WTC11 (cell line): ENCODE data around the gene TCOF1. TPM values are rescaled to one million over a fixed set of nuclear protein-coding genes. Genes with fewer than 3 reads are reported as not detected.

Experiments used
- ATAC-seq: fragments of 200-7000 bp; cut with Tn5 transposase; 2 replicates; pipeline ENCODE4 v1.10.0; 2021; ENCODE audit warnings: mild to moderate bottlenecking, moderate library complexity
- CTCF ChIA-PET: fragments of 300-600 bp; sonication (Branson Sonifier 250); formaldehyde crosslinking; loops from one replicate; lab custom pipeline; 2021; ENCODE audit warnings: antibody characterized with exemption; lab: Charles Lee
- POLR2A ChIA-PET: fragments of 350-600 bp; sonication (Branson Sonifier 250); formaldehyde crosslinking; loops from one replicate; lab custom pipeline; 2021; ENCODE audit warnings: antibody characterized with exemption; lab: Charles Lee
- DNase-seq: peaks from one replicate; pipeline ENCODE4 v3.0.0; 2021; ENCODE audit warnings: low spot score
- H3K27ac Mint-ChIP-seq: 2 replicates; pipeline ENCODE4 v1.8.0; 2021; ENCODE audit warnings: mixed read lengths
- H3K27me3 Mint-ChIP-seq: 2 replicates; pipeline ENCODE4 v1.8.0; 2021; ENCODE audit warnings: low read depth, mild to moderate bottlenecking, moderate library complexity, mixed read lengths
- H3K36me3 Mint-ChIP-seq: 2 replicates; pipeline ENCODE4 v1.8.0; 2021; ENCODE audit warnings: mixed read lengths
- H3K4me1 Mint-ChIP-seq: 2 replicates; pipeline ENCODE4 v1.8.0; 2022; ENCODE audit warnings: mixed read lengths
- H3K4me3 Mint-ChIP-seq: 2 replicates; pipeline ENCODE4 v1.8.0; 2021; ENCODE audit warnings: mild to moderate bottlenecking, moderate library complexity, mixed read lengths
- H3K9me3 Mint-ChIP-seq: 2 replicates; pipeline ENCODE4 v1.8.0; 2021; ENCODE audit warnings: mixed read lengths
- CBFB ChIP-seq: sonication (generic); formaldehyde crosslinking; IDR thresholded peaks from 2 replicates; pipeline ENCODE4 v1.8.1; 2022; ENCODE audit warnings: mild to moderate bottlenecking, low read depth, missing genetic modification reagents
- CTCF ChIP-seq: fragments of 200-600 bp; IDR thresholded peaks from 2 replicates; pipeline ENCODE4 v1.8.0; 2022; ENCODE audit warnings: antibody characterized with exemption
- ELF4 ChIP-seq: sonication (generic); formaldehyde crosslinking; IDR thresholded peaks from 2 replicates; pipeline ENCODE4 v1.8.1; 2022; ENCODE audit warnings: low read depth, mild to moderate bottlenecking, moderate library complexity, missing genetic modification reagents
- HMGA2 ChIP-seq: fragments of 250-450 bp; sonication (Bioruptor Pico); IDR thresholded peaks from 2 replicates; pipeline ENCODE4 v1.4.0; 2021; ENCODE audit warnings: mild to moderate bottlenecking, moderate library complexity
- IRF1 ChIP-seq: sonication (generic); formaldehyde crosslinking; IDR thresholded peaks from 2 replicates; pipeline ENCODE4 v1.8.0; 2023; ENCODE audit warnings: missing genetic modification reagents
- NFATC4 ChIP-seq: fragments of 250-450 bp; sonication (Bioruptor Pico); IDR thresholded peaks from 2 replicates; pipeline ENCODE4 v1.9.0; 2021; ENCODE audit warnings: mild to moderate bottlenecking
- NFE2L1 ChIP-seq: sonication (generic); formaldehyde crosslinking; IDR thresholded peaks from 2 replicates; pipeline ENCODE4 v1.8.1; 2023; ENCODE audit warnings: missing genetic modification reagents
- NR2C2 ChIP-seq: sonication (generic); formaldehyde crosslinking; IDR thresholded peaks from 2 replicates; pipeline ENCODE4 v1.8.0; 2022; ENCODE audit warnings: mild to moderate bottlenecking, missing genetic modification reagents
- PRDM15 ChIP-seq: sonication (generic); formaldehyde crosslinking; IDR thresholded peaks from 2 replicates; pipeline ENCODE4 v1.8.0; 2022; ENCODE audit warnings: missing genetic modification reagents
- PRRX2 ChIP-seq: fragments of 250-450 bp; sonication (Bioruptor Pico); IDR thresholded peaks from 2 replicates; pipeline ENCODE4 v1.8.0; 2021; ENCODE audit warnings: mild to moderate bottlenecking
- RORB ChIP-seq: fragments of 250-450 bp; sonication (Bioruptor Pico); IDR thresholded peaks from 2 replicates; pipeline ENCODE4 v1.9.0; 2021; ENCODE audit warnings: mild to moderate bottlenecking
- TEAD4 ChIP-seq: sonication (generic); formaldehyde crosslinking; IDR thresholded peaks from 2 replicates; pipeline ENCODE4 v1.8.0; 2022; ENCODE audit warnings: mild to moderate bottlenecking, missing genetic modification reagents
- TP53 ChIP-seq: sonication (generic); formaldehyde crosslinking; IDR thresholded peaks from 2 replicates; pipeline ENCODE4 v1.8.1; 2023; ENCODE audit warnings: mild to moderate bottlenecking, missing genetic modification reagents
- ZBTB43 ChIP-seq: sonication (generic); formaldehyde crosslinking; IDR thresholded peaks from 2 replicates; pipeline ENCODE4 v1.8.1; 2023; ENCODE audit warnings: mild to moderate bottlenecking, missing genetic modification reagents
- ZNF219 ChIP-seq: sonication (generic); formaldehyde crosslinking; IDR thresholded peaks from 2 replicates; pipeline ENCODE4 v1.8.0; 2023; ENCODE audit warnings: missing genetic modification reagents, mild to moderate bottlenecking, borderline replicate concordance
- ZNF317 ChIP-seq: sonication (generic); formaldehyde crosslinking; IDR thresholded peaks from 2 replicates; pipeline ENCODE4 v1.8.1; 2023; ENCODE audit warnings: low read depth, mild to moderate bottlenecking, moderate library complexity, missing genetic modification reagents, borderline replicate concordance
- ZNF396 ChIP-seq: fragments of 250-450 bp; sonication (Bioruptor Pico); IDR thresholded peaks from 2 replicates; pipeline ENCODE4 v1.8.0; 2021; ENCODE audit warnings: mild to moderate bottlenecking, moderate library complexity, borderline replicate concordance
- ZNF512 ChIP-seq: sonication (generic); formaldehyde crosslinking; IDR thresholded peaks from 2 replicates; pipeline ENCODE4 v1.8.1; 2022; ENCODE audit warnings: missing genetic modification reagents, borderline replicate concordance
- total RNA-seq: library from RNA; stranded (reverse); gene quantifications from 3 replicates; pipeline ENCODE4 v1.2.3, GENCODE V29; 2021
- TF ChIP-seq, protein P1 (sequence below): sonication (generic); formaldehyde crosslinking; IDR thresholded peaks from 2 replicates; pipeline ENCODE4 v1.8.1; 2023; ENCODE audit warnings: mild to moderate bottlenecking, missing genetic modification reagents
- TF ChIP-seq, protein P2 (sequence below): sonication (generic); formaldehyde crosslinking; IDR thresholded peaks from 2 replicates; pipeline ENCODE4 v1.8.0; 2023; ENCODE audit warnings: mild to moderate bottlenecking, missing genetic modification reagents

Gene TCOF1
- total RNA-seq, 1 experiment from 2014 or later, result 174 TPM

GRCh38 chr5:150402901-150403342, 45.4 kb downstream of the TCOF1 start (continued):
- TF ChIP-seq, protein P1, sequence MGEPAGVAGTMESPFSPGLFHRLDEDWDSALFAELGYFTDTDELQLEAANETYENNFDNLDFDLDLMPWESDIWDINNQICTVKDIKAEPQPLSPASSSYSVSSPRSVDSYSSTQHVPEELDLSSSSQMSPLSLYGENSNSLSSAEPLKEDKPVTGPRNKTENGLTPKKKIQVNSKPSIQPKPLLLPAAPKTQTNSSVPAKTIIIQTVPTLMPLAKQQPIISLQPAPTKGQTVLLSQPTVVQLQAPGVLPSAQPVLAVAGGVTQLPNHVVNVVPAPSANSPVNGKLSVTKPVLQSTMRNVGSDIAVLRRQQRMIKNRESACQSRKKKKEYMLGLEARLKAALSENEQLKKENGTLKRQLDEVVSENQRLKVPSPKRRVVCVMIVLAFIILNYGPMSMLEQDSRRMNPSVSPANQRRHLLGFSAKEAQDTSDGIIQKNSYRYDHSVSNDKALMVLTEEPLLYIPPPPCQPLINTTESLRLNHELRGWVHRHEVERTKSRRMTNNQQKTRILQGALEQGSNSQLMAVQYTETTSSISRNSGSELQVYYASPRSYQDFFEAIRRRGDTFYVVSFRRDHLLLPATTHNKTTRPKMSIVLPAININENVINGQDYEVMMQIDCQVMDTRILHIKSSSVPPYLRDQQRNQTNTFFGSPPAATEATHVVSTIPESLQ (CRISPR knock-in tag), result no peak

DNA sequence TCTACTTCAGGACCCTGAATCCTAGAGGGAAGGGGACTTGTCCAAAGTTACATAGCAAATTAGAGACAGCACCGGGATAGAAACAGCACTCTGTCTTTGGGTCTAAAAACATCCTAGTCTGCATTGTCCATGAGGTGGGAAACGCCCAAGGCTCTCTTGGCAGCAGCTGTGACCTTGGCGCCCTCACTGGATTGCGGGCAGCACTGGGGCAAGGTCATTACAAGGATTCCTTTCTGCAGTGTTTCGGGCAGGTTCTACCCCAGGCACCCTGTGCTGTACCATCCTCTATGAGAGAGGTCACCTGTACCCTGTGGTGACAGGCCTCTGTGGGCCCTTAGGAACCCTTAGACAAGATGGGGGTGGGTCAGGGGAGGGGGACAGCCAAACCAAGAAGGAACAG, 46.6 kb downstream of the TCOF1 start:
- H3K27me3 Mint-ChIP-seq, result no peaks in the 10 kb centered on the region
- ATAC-seq, result no peak
- TF ChIP-seq IRF1 (CRISPR knock-in tag) (no peak), ZNF396 (CRISPR knock-in tag) (no peak), CBFB (no peak), ZNF219 (CRISPR knock-in tag) (no peak), ELF4 (CRISPR knock-in tag) (no peak), CTCF (no peak), TP53 (CRISPR knock-in tag) (no peak), ZNF317 (no peak), NFE2L1 (CRISPR knock-in tag) (no peak), TEAD4 (CRISPR knock-in tag) (no peak), RORB (no peak)
- TF ChIP-seq, protein P2, sequence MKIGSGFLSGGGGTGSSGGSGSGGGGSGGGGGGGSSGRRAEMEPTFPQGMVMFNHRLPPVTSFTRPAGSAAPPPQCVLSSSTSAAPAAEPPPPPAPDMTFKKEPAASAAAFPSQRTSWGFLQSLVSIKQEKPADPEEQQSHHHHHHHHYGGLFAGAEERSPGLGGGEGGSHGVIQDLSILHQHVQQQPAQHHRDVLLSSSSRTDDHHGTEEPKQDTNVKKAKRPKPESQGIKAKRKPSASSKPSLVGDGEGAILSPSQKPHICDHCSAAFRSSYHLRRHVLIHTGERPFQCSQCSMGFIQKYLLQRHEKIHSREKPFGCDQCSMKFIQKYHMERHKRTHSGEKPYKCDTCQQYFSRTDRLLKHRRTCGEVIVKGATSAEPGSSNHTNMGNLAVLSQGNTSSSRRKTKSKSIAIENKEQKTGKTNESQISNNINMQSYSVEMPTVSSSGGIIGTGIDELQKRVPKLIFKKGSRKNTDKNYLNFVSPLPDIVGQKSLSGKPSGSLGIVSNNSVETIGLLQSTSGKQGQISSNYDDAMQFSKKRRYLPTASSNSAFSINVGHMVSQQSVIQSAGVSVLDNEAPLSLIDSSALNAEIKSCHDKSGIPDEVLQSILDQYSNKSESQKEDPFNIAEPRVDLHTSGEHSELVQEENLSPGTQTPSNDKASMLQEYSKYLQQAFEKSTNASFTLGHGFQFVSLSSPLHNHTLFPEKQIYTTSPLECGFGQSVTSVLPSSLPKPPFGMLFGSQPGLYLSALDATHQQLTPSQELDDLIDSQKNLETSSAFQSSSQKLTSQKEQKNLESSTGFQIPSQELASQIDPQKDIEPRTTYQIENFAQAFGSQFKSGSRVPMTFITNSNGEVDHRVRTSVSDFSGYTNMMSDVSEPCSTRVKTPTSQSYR, result no peak
- ChIA-PET CTCF (interaction anchor here (1.8 kb wide), 1 partner anchor 32 kb away, joined by 5 read pairs; no protein-coding TSS in a partner anchor), POLR2A (no interaction called here)
- H3K9me3 Mint-ChIP-seq, result no peaks in the 10 kb centered on the region
- H3K4me1 Mint-ChIP-seq, result peaks cover 8% of the 10 kb centered on the region
- peaks cover 16% of the 10 kb centered on the region for H3K36me3 Mint-ChIP-seq
- H3K4me3 Mint-ChIP-seq, result no peak overlapping the region
- DNase-seq, result no peak
- no peak overlapping the region for H3K27ac Mint-ChIP-seq

DNA sequence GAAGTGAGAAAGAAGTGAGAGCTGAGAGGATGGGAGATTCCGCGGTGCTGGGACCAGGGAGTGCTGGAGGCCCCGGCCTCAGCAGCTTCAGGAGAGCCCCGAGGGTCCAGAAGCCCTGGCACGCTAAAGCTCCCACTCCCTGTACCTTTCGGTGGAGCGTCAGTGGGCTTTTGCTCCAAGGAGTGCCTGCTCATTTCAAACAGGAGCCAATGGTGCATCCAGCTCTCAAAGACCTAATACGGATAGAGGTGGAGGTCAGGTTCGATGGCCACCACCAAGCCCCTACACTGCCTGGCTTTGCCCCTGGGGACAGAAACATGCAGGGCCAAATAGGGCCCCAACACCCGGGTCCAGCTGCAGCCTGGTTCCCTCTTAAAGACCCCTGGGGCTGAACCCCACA, 47.0 kb downstream of the TCOF1 start:
- Mint-ChIP-seq H3K27me3 (no peaks in the 10 kb centered on the region), H3K27ac (no peak overlapping the region), H3K9me3 (no peaks in the 10 kb centered on the region), H3K36me3 (peaks cover 14% of the 10 kb centered on the region), H3K4me1 (peaks cover 8% of the 10 kb centered on the region), H3K4me3 (no peak overlapping the region)
- ChIA-PET POLR2A (no interaction called here), CTCF (interaction anchor here (1.7 to 1.8 kb wide), 2 partner anchors 32 to 45 kb away, joined by 5 to 6 read pairs; partner anchors contain the start of gene RPS14)
- ATAC-seq, result no peak
- no peak for DNase-seq
- TF ChIP-seq ZBTB43 (no peak), PRDM15 (no peak), TEAD4 (CRISPR knock-in tag) (no peak), PRRX2 (CRISPR knock-in tag) (no peak), NFATC4 (no peak), ZNF512 (CRISPR knock-in tag) (no peak), ZNF317 (no peak), NR2C2 (CRISPR knock-in tag) (no peak), HMGA2 (no peak)
